GM19328 (cell line): ENCODE measurements around the gene ENTREP1.
"Not testable (repeated sequence)": the region's sequence is repeated elsewhere in the genome, so short reads cannot be mapped to it uniquely, and the experiment has no call there.

Source experiments
- ATAC-seq: cut with Tn5 transposase; IDR thresholded peaks from one replicate; pipeline ENCODE4 v1.9.1; 2021; ENCODE audit warnings: mild to moderate bottlenecking, moderate library complexity; ENCODE audit not compliant: unreplicated experiment

ENTREP1 gene

DNA sequence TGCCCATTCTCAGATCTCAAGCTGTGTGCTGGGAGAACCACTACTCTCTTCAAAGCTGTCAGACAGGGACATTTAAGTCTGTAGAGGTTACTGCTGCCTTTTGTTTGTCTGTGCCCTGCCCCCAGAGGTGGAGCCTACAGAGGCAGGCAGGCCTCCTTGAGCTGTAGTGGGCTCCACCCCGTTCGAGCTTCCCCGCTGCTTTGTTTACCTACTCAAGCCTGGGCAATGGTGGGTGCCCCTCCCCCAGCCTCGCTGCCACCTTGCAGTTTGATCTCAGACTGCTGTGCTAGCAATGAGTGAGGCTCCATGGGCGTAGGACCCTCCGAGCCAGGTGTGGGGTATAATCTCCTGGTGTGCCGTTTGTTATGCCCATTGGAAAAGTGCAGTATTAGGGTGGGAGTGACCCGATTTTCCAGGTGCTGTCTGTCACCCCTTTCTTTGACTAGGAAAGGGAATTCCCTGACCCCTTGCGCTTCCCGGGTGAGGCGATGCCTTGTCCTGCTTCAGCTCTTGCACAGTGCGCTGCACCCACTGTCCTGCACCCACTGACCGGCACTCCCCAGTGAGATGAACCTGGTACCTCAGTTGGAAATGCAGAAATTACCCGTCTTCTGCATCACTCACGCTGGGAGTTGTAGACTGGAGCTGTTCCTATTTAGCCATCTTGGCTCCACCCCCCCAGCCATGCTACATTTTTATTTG, 115.4 kb downstream of the ENTREP1 start:
- ATAC-seq, result not testable (repeated sequence)
